Measurements from ENCODE around the gene ZRSR2.

ZRSR2 gene

GRCh38 chrX:15869695-15870094 is 79.4 kb downstream of the ZRSR2 start:
- no peaks in the 10 kb centered on the region for H3K4me1 ChIP-seq (ENCODE audit: control insufficient read depth, insufficient read depth, low read length, unreplicated experiment)
- no peak overlapping the region for H3K4me3 ChIP-seq (ENCODE audit: low read depth, low read length)
- H2AFZ ChIP-seq (ENCODE audit: low read length, unreplicated experiment): no peak overlapping the region
- no peak overlapping the region for H3K27ac ChIP-seq (ENCODE audit: low read depth, low read length)
- no peaks in the 10 kb centered on the region for H3K79me2 ChIP-seq (ENCODE audit: control insufficient read depth, insufficient read depth, low read length, unreplicated experiment)
- no peaks in the 10 kb centered on the region for H3K36me3 ChIP-seq (ENCODE audit: insufficient read depth, low read length)
- H3K27me3 ChIP-seq (ENCODE audit: insufficient read depth, low read length): peaks cover 22% of the 10 kb centered on the region

- Histone ChIP-seq H3K79me2 (ENCODE audit: control insufficient read depth, insufficient read depth, low read length, unreplicated experiment) (no peaks in the 10 kb centered on the region), H3K27me3 (ENCODE audit: insufficient read depth, low read length) (peaks cover 22% of the 10 kb centered on the region), H3K36me3 (ENCODE audit: insufficient read depth, low read length) (no peaks in the 10 kb centered on the region), H3K4me1 (ENCODE audit: control insufficient read depth, insufficient read depth, low read length, unreplicated experiment) (no peaks in the 10 kb centered on the region), H3K27ac (ENCODE audit: low read depth, low read length) (no peak overlapping the region), H3K4me3 (ENCODE audit: low read depth, low read length) (no peak overlapping the region), H2AFZ (ENCODE audit: low read length, unreplicated experiment) (no peak overlapping the region)
Measured at GRCh38 chrX:15870310-15870709, 80.0 kb downstream of the ZRSR2 start.
